Neural cell (in vitro differentiated cells): ENCODE results near the gene FZR1. TPM values are rescaled to one million over a fixed set of nuclear protein-coding genes. Genes with fewer than 3 reads are reported as not detected.

Experiments used
- H2AFZ ChIP-seq: fragments of 200-600, 300-800 bp; sonication (generic), shearing (Covaris generic); 2 replicates; pipeline ENCODE4 v1.6.0; 2014; ENCODE audit warnings: low read depth, mild to moderate bottlenecking, antibody characterized with exemption, low read length, moderate library complexity
- H3F3A ChIP-seq: fragments of 200-600 bp; shearing (Covaris generic); 2 replicates; pipeline ENCODE4 v1.6.1; 2016; ENCODE audit warnings: mild to moderate bottlenecking, moderate library complexity, mixed read lengths, antibody characterized with exemption, low read length; ENCODE audit not compliant: insufficient read depth, poor library complexity, severe bottlenecking
- H3K27ac ChIP-seq: fragments of 200-600, 300-800 bp; sonication (generic), shearing (Covaris generic); 2 replicates; pipeline ENCODE4 v1.5.1; 2014; ENCODE audit warnings: mild to moderate bottlenecking, low read length, moderate library complexity
- H3K27me3 ChIP-seq: fragments of 300-800, 200-600 bp; sonication (generic), shearing (Covaris generic); 2 replicates; pipeline ENCODE4 v1.6.0; 2014; ENCODE audit warnings: mild to moderate bottlenecking, low read depth, low read length, moderate library complexity; ENCODE audit not compliant: insufficient read depth
- H3K36me3 ChIP-seq: fragments of 300-800, 200-600 bp; sonication (generic), shearing (Covaris generic); 2 replicates; pipeline ENCODE4 v1.5.1; 2014; ENCODE audit warnings: mild to moderate bottlenecking, antibody characterized with exemption, low read length, moderate library complexity; ENCODE audit not compliant: insufficient read depth
- H3K4me2 ChIP-seq: fragments of 300-800, 200-600 bp; sonication (generic), shearing (Covaris generic); 2 replicates; pipeline ENCODE4 v1.6.0; 2014; ENCODE audit warnings: mild to moderate bottlenecking, low read length
- H3K4me3 ChIP-seq: fragments of 300-800, 200-600 bp; sonication (generic), shearing (Covaris generic); 2 replicates; pipeline ENCODE4 v1.5.1; 2014; ENCODE audit warnings: mild to moderate bottlenecking, low read length, moderate library complexity
- H3K79me2 ChIP-seq: fragments of 200-600 bp; shearing (Covaris generic); replicated peaks from 2 replicates; pipeline ENCODE4 v1.6.0; 2014; ENCODE audit warnings: mild to moderate bottlenecking, low read length, moderate library complexity; ENCODE audit not compliant: insufficient read depth
- H3K9ac ChIP-seq: fragments of 300-800, 200-600 bp; sonication (generic), shearing (Covaris generic); 2 replicates; pipeline ENCODE4 v1.6.1; 2016; ENCODE audit warnings: mild to moderate bottlenecking, low read length, mixed read lengths
- H3K9me2 ChIP-seq: fragments of 200-600 bp; shearing (Covaris generic); 2 replicates; pipeline ENCODE4 v1.6.1; 2016; ENCODE audit warnings: mild to moderate bottlenecking, low read length, mixed read lengths; ENCODE audit not compliant: insufficient read depth
- H3K9me3 ChIP-seq: fragments of 200-600, 300-800 bp; sonication (generic), shearing (Covaris generic); 2 replicates; pipeline ENCODE4 v1.6.1; 2016; ENCODE audit warnings: mild to moderate bottlenecking, mixed run types, low read length, moderate library complexity, mixed read lengths
- H4K20me1 ChIP-seq: fragments of 200-600 bp; shearing (Covaris generic); 2 replicates; pipeline ENCODE4 v1.6.1; 2016; ENCODE audit warnings: mild to moderate bottlenecking, mixed run types; ENCODE audit not compliant: insufficient read depth
- EP300 ChIP-seq: fragments of 450-650 bp; conservative IDR thresholded peaks from 2 replicates; pipeline ENCODE4 v1.6.1; 2014; ENCODE audit warnings: antibody characterized with exemption, mild to moderate bottlenecking, moderate library complexity; ENCODE audit not compliant: poor library complexity, severe bottlenecking
- EZH2 ChIP-seq: fragments of 200-600, 300-800 bp; shearing (Covaris generic), sonication (generic); IDR thresholded peaks from 2 replicates; pipeline ENCODE4 v1.6.1; 2014; ENCODE audit warnings: antibody characterized with exemption, low read length, borderline replicate concordance, mild to moderate bottlenecking; ENCODE audit not compliant: insufficient read depth, poor library complexity, severe bottlenecking
- MXI1 ChIP-seq: fragments of 450-650 bp; conservative IDR thresholded peaks from 2 replicates; pipeline ENCODE4 v1.6.1; 2014; ENCODE audit warnings: antibody characterized with exemption, mild to moderate bottlenecking; ENCODE audit not compliant: poor library complexity, severe bottlenecking
- POLR2AphosphoS5 ChIP-seq: IDR thresholded peaks from 2 replicates; pipeline ENCODE4 v1.6.1; 2012
- RAD21 ChIP-seq: fragments of 450-650 bp; conservative IDR thresholded peaks from 2 replicates; pipeline ENCODE4 v1.6.1; 2014; ENCODE audit warnings: antibody characterized with exemption, mild to moderate bottlenecking, moderate library complexity
- SMC3 ChIP-seq: fragments of 450-650 bp; conservative IDR thresholded peaks from 2 replicates; pipeline ENCODE4 v1.6.1; 2014; ENCODE audit warnings: antibody characterized with exemption, mild to moderate bottlenecking, moderate library complexity; ENCODE audit not compliant: poor library complexity
- TAF1 ChIP-seq: IDR thresholded peaks from 2 replicates; pipeline ENCODE4 v1.6.1; 2012; ENCODE audit warnings: low read depth
- polyA plus RNA-seq: library from polyadenylated mRNA; depleted of rRNA; stranded (reverse); fragments of >200 nt; gene quantifications from 2 replicates; pipeline ENCODE4 v1.2.3, GENCODE V29; 2014
- TF ChIP-seq, protein P1 (sequence below): IDR thresholded peaks from 2 replicates; pipeline ENCODE4 v1.6.1; 2012; ENCODE audit warnings: borderline replicate concordance
- TF ChIP-seq, protein P2 (sequence below): fragments of 450-650 bp; IDR thresholded peaks from 2 replicates; pipeline ENCODE4 v1.5.1; 2014; ENCODE audit warnings: antibody characterized with exemption, mild to moderate bottlenecking, moderate library complexity; ENCODE audit not compliant: poor library complexity, severe bottlenecking

Gene FZR1
- polyA plus RNA-seq, 1 donor from 2014 or later, result 55.7 TPM

DNA sequence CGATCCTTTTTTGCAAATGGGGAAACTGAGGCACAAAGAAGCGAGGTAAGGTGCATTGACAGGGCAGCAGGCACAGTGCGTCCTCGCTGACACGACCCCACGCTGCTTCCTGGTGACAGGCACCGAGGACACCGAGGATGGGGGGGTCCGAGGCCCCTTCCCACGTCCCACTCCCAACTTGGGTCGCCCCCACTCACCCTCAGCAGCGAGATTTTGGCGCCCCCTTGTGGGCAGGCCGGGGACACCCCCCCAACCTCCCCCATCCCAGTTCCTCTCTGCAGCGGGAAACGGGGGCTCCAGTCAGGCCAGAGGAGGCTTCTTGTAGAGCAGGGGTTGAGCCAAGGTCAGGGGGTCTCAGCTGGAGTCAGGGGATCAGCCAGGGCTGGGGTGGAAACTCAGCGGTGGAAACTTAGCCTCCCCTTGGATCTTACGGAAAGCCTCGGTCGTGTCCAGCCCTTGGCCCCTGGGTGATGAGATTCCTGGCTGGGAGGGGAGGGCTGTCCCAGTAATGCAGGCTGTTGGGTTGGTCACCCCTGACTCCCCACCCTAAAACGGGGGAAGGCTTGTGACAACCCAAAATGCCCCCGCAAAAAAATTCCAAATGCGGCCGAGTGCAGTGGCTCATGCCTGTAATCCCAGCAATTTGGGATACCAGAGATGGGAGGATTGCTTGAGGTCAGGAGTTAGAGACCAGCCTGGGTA lies 34.0 kb upstream of the FZR1 start:
- Histone ChIP-seq H3F3A (no peaks in the 10 kb centered on the region), H3K27ac (no peak overlapping the region), H3K9me3 (no peaks in the 10 kb centered on the region), H2AFZ (no peak overlapping the region), H3K4me2 (no peak overlapping the region), H3K27me3 (peaks cover 13% of the 10 kb centered on the region), H3K9me2 (no peaks in the 10 kb centered on the region), H3K9ac (no peak overlapping the region), H4K20me1 (no peaks in the 10 kb centered on the region), H3K4me3 (no peak overlapping the region), H3K79me2 (no peaks in the 10 kb centered on the region), H3K36me3 (no peaks in the 10 kb centered on the region)
- TF ChIP-seq EP300, result no peak
- TF ChIP-seq EZH2, result no peak
- peak; percentile 46 for TF ChIP-seq RAD21
- TF ChIP-seq, protein P1, sequence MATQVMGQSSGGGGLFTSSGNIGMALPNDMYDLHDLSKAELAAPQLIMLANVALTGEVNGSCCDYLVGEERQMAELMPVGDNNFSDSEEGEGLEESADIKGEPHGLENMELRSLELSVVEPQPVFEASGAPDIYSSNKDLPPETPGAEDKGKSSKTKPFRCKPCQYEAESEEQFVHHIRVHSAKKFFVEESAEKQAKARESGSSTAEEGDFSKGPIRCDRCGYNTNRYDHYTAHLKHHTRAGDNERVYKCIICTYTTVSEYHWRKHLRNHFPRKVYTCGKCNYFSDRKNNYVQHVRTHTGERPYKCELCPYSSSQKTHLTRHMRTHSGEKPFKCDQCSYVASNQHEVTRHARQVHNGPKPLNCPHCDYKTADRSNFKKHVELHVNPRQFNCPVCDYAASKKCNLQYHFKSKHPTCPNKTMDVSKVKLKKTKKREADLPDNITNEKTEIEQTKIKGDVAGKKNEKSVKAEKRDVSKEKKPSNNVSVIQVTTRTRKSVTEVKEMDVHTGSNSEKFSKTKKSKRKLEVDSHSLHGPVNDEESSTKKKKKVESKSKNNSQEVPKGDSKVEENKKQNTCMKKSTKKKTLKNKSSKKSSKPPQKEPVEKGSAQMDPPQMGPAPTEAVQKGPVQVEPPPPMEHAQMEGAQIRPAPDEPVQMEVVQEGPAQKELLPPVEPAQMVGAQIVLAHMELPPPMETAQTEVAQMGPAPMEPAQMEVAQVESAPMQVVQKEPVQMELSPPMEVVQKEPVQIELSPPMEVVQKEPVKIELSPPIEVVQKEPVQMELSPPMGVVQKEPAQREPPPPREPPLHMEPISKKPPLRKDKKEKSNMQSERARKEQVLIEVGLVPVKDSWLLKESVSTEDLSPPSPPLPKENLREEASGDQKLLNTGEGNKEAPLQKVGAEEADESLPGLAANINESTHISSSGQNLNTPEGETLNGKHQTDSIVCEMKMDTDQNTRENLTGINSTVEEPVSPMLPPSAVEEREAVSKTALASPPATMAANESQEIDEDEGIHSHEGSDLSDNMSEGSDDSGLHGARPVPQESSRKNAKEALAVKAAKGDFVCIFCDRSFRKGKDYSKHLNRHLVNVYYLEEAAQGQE, result no peak
- TF ChIP-seq, protein P2, sequence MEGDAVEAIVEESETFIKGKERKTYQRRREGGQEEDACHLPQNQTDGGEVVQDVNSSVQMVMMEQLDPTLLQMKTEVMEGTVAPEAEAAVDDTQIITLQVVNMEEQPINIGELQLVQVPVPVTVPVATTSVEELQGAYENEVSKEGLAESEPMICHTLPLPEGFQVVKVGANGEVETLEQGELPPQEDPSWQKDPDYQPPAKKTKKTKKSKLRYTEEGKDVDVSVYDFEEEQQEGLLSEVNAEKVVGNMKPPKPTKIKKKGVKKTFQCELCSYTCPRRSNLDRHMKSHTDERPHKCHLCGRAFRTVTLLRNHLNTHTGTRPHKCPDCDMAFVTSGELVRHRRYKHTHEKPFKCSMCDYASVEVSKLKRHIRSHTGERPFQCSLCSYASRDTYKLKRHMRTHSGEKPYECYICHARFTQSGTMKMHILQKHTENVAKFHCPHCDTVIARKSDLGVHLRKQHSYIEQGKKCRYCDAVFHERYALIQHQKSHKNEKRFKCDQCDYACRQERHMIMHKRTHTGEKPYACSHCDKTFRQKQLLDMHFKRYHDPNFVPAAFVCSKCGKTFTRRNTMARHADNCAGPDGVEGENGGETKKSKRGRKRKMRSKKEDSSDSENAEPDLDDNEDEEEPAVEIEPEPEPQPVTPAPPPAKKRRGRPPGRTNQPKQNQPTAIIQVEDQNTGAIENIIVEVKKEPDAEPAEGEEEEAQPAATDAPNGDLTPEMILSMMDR, result peak; percentile 60
- TF ChIP-seq TAF1, result no peak
- no peak for TF ChIP-seq POLR2AphosphoS5
- no peak for TF ChIP-seq MXI1
- peak; percentile 55 for TF ChIP-seq SMC3

DNA sequence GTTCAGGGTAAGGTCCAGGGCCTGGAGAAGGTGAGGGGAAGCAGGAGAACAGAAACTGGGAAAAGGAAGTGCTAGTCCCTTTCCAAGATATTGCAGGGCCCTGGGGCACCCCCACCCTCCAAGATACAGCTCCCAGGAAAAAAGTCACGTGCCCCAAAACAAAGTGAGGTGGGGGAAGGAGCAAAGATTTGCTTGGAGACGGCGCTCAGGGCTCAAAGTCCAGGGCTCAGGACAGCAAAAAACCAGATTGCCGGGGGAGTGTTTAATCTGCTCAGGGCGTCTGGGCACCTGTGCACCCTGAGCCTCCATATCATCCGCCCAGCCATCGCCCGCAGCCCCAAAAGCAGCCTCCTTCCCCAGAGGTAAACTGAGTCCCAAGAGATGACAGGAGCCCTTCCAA lies 32.1 kb upstream of the FZR1 start:
- Histone ChIP-seq H3K27ac (no peak overlapping the region), H3K4me3 (no peak overlapping the region), H3K79me2 (no peaks in the 10 kb centered on the region), H3F3A (no peaks in the 10 kb centered on the region), H3K27me3 (peaks cover 13% of the 10 kb centered on the region), H3K36me3 (no peaks in the 10 kb centered on the region), H3K4me2 (no peak overlapping the region), H4K20me1 (no peaks in the 10 kb centered on the region), H3K9ac (no peak overlapping the region), H2AFZ (no peak overlapping the region), H3K9me2 (no peaks in the 10 kb centered on the region), H3K9me3 (no peaks in the 10 kb centered on the region)
- no peak for TF ChIP-seq MXI1
- TF ChIP-seq, protein P2, result no peak
- TF ChIP-seq TAF1, result no peak
- TF ChIP-seq POLR2AphosphoS5, result no peak
- no peak for TF ChIP-seq SMC3
